Mucosa of descending colon (tissue), 3 donors: ENCODE data around the gene ZNF396. TPM values are rescaled to one million over a fixed set of nuclear protein-coding genes. Genes with fewer than 3 reads are reported as not detected.

Experiments
- ATAC-seq: fragments of 200-7000 bp; cut with Tn5 transposase; one replicate; pipeline ENCODE4 v1.9.1; 2020; ENCODE audit warnings: mild to moderate bottlenecking, moderate library complexity
- DNase-seq, 3 donors: peaks; one replicate each; pipeline ENCODE4 v3.0.0-alpha.2; 2020
- H3K36me3 ChIP-seq: fragments of 200-600 bp; one replicate; pipeline ENCODE4 v1.8.0; 2021; ENCODE audit warnings: low read depth, mild to moderate bottlenecking
- H3K4me1 ChIP-seq: fragments of 200-600 bp; one replicate; pipeline ENCODE4 v1.8.0; 2021; ENCODE audit warnings: low read depth, mild to moderate bottlenecking
- H3K4me3 ChIP-seq: fragments of 200-600 bp; one replicate; pipeline ENCODE4 v1.8.0; 2021; ENCODE audit warnings: mild to moderate bottlenecking
- H3K9me3 ChIP-seq: fragments of 200-600 bp; one replicate; pipeline ENCODE4 v1.8.0; 2021; ENCODE audit warnings: mild to moderate bottlenecking
- CTCF ChIP-seq: fragments of 200-600 bp; IDR thresholded peaks from one replicate; pipeline ENCODE4 v1.8.0; 2022; ENCODE audit warnings: antibody characterized with exemption, mild to moderate bottlenecking
- intact Hi-C, 2 donors: fragments of 100-400 bp; cut with DNase I in 1 of 2; cut with micrococcal nuclease in 1 of 2; formaldehyde crosslinking; loops; one replicate each; pipeline versions ENCODE4 v1.11.0 to v1.11.1; 2022; cut with DNase I, micrococcal nuclease
- long read RNA-seq, 2 donors: library from polyadenylated mRNA; unstranded; transcript quantifications; one replicate each; pipeline ENCODE4 v2.0.0, GENCODE V29; 2019 to 2021
- total RNA-seq, 3 donors: library from RNA; stranded (reverse); fragmentation: NEBNext Ultra II Directional in 2 of 3; extraction: Animal tissue kit (Norgen Biotek cat#: 25700) in 2 of 3; gene quantifications; one replicate each; pipeline versions ENCODE4 v1.2.1 to v1.2.4, GENCODE V29; 2021 to 2023
- donor health status: DM: no; HTN: no; CAD: no; lungs with moderate emphysema.
- donor health status: DM: no; HTN: no; CAD: no.
- donor health status: DM: no; HTN: yes; CAD: no.

The ZNF396 gene
- total RNA-seq: 1 to 10 TPM; 2.7 to 6.1 (median 2.8) TPM
- long read RNA-seq, donor 1, partial matches to known transcripts: 1 of 4 reads
- long read RNA-seq, donor 1, other reads (novel, unspliced or antisense): 0 of 4 reads
- long read RNA-seq, donor 2, partial matches to known transcripts: 0 of 2 reads
- long read RNA-seq, donor 2, other reads (novel, unspliced or antisense): 0 of 2 reads

- H3K4me3 ChIP-seq: peak within 1 kb of the TSS; percentile 75
- H3K4me1 ChIP-seq: peaks cover 3% of the 10 kb centered on the region
- DNase-seq (peak; percentile 89 to 91 (median 90)), ATAC-seq (peak; percentile 96)
- no peaks in the 10 kb centered on the region for H3K36me3 ChIP-seq
- no peaks in the 10 kb centered on the region for H3K9me3 ChIP-seq
- no peak for TF ChIP-seq CTCF
- intact Hi-C loops: no loop called here
These were observed at the start of gene ZNF396 for GRCh38 chr18:35376742-35377695. Gene ZNF396, minus strand, starts transcription at chr18:35377337. Its CDS starts 3,045 bp downstream, at chr18:35374292.

- intact Hi-C loops: no loop called here
- no peaks in the 10 kb centered on the region for H3K9me3 ChIP-seq
- no peak for TF ChIP-seq CTCF
These were observed 49.6 kb upstream of the ZNF396 start for GRCh38 chr18:35426786-35427185.

GRCh38 chr18:35424356-35424755 is 47.2 kb upstream of the ZNF396 start:
- DNase-seq (no peak), ATAC-seq (no peak)
- Histone ChIP-seq H3K4me1 (no peaks in the 10 kb centered on the region), H3K4me3 (no peak overlapping the region), H3K9me3 (no peaks in the 10 kb centered on the region), H3K36me3 (no peaks in the 10 kb centered on the region)
- no peak for TF ChIP-seq CTCF
- intact Hi-C loops: no loop called here

More at GRCh38 chr18:35426786-35427185, 49.6 kb upstream of the ZNF396 start:
- Histone ChIP-seq H3K4me1 (no peaks in the 10 kb centered on the region), H3K4me3 (no peak overlapping the region), H3K36me3 (no peaks in the 10 kb centered on the region)
- DNase-seq (no peak), ATAC-seq (no peak)

GRCh38 chr18:35422237-35422636 is 45.1 kb upstream of the ZNF396 start:
- H3K9me3 ChIP-seq: peaks cover 5% of the 10 kb centered on the region
- H3K4me1 ChIP-seq: no peaks in the 10 kb centered on the region
- intact Hi-C loops: no loop called here
- DNase-seq (no peak), ATAC-seq (no peak)
- no peaks in the 10 kb centered on the region for H3K36me3 ChIP-seq
- H3K4me3 ChIP-seq: no peak overlapping the region
- no peak for TF ChIP-seq CTCF

- Histone ChIP-seq H3K4me1 (no peaks in the 10 kb centered on the region), H3K36me3 (no peaks in the 10 kb centered on the region), H3K9me3 (peaks cover 6% of the 10 kb centered on the region), H3K4me3 (no peak overlapping the region)
- DNase-seq (no peak), ATAC-seq (no peak)
- no peak for TF ChIP-seq CTCF
- intact Hi-C loops: no loop called here
These were observed 41.5 kb upstream of the ZNF396 start for GRCh38 chr18:35418610-35419009.
